Esophagus squamous epithelium (tissue), 5 donors: ENCODE results near the gene APLF. TPM values are rescaled to one million over a fixed set of nuclear protein-coding genes. Genes with fewer than 3 reads are reported as not detected.
"Not testable (repeated sequence)": the region's sequence is repeated elsewhere in the genome, so short reads cannot be mapped to it uniquely, and the experiment has no call there.

Experiments used
- DNase-seq: peaks from one replicate; lab custom pipeline; 2025; lab: John Stamatoyannopoulos, UW
- H3K27ac ChIP-seq, 4 donors: fragments of 200-600 bp; sonication (generic); one replicate each; pipeline ENCODE4 v1.5.1; 2016 to 2019; ENCODE audit warnings: mild to moderate bottlenecking in 1 of 4
- H3K27me3 ChIP-seq, 4 donors: fragments of 200-600 bp; sonication (generic); 1 replicate in 3 of 4; 2 replicates in 1 of 4; pipeline versions ENCODE4 v1.5.1 to v1.6.0; 2017 to 2021; ENCODE audit warnings: antibody characterized with exemption in 1 of 4
- H3K36me3 ChIP-seq, 3 donors: fragments of 200-600 bp; sonication (generic); one replicate each; pipeline ENCODE4 v1.5.1; 2016 to 2019
- H3K4me1 ChIP-seq, 3 donors: fragments of 200-600 bp; sonication (generic); one replicate each; pipeline ENCODE4 v1.5.1; 2017 to 2019
- H3K4me3 ChIP-seq, 4 donors: fragments of 200-600 bp; sonication (generic); 1 replicate in 3 of 4; 2 replicates in 1 of 4; pipeline ENCODE4 v1.5.1; 2016 to 2019; ENCODE audit warnings: mild to moderate bottlenecking in 2 of 4, moderate library complexity in 1 of 4
- H3K9me3 ChIP-seq, 3 donors: fragments of 200-600 bp; sonication (generic); one replicate each; pipeline ENCODE4 v1.5.1; 2016 to 2019
- POLR2A ChIP-seq, 4 donors: fragments of 450-650 bp; IDR thresholded peaks; one replicate each; pipeline ENCODE4 v1.6.1; 2017; ENCODE audit warnings: antibody characterized with exemption in 4 of 4, mild to moderate bottlenecking in 4 of 4, moderate library complexity in 3 of 4
- WGBS, 2 donors: methylation state at CpG; one replicate each; pipeline ENCODE4 v1.1.5; 2018; 5-methylcytosine and 5-hydroxymethylcytosine counted together
- intact Hi-C: fragments of 100-400 bp; cut with DNase I; formaldehyde crosslinking; loops from one replicate; pipeline ENCODE4 v1.15.0; 2022
- total RNA-seq, 4 donors: library from RNA; depleted of rRNA; stranded (reverse); fragments of >200 nt; gene quantifications; one replicate each; pipeline ENCODE4 v1.1.0, GENCODE V29; 2016
- TF ChIP-seq, protein P1 (sequence below), 6 experiments: fragments of 450-650 bp in 4 of 6; fragments of 200-600 bp in 2 of 6; sonication (generic) in 2 of 6; IDR thresholded peaks; one replicate each; pipeline ENCODE4 v1.5.1; 2016 to 2019; ENCODE audit warnings: antibody characterized with exemption in 6 of 6, mild to moderate bottlenecking in 4 of 6, moderate library complexity in 4 of 6
- donor health status: DM: yes; HTN: yes; CAD: no.

Gene APLF
- total RNA-seq, 4 donors from 2014 or later: 3.2 to 9.5 (median 4.7) TPM

DNA sequence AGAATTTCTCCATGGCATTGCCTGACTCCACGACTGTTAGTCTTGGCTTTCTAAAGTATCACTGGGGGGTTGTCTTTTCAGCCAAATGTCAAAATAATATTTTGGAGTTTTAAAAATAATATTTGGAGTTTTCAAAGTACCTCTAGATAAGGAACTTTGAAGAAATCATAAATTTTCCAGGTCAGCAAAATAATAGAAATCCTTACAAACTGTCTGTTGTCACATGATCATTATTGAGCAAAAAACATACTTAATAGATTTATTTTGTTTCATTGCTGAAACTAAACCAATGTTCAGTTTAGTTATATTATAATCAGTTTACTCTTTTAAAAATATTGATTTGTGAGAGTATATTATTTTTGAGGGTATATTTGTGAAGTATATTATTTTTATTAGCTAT lies 85.7 kb downstream of the APLF start:
- Histone ChIP-seq H3K4me1 (peaks cover 0 to 4% (median 0%) of the 10 kb centered on the region in 3 donors), H3K9me3 (no peaks in the 10 kb centered on the region), H3K27me3 (no peaks in the 10 kb centered on the region), H3K27ac (no peak overlapping the region), H3K4me3 (no peak overlapping the region), H3K36me3 (no peaks in the 10 kb centered on the region)
- TF ChIP-seq, protein P1, sequence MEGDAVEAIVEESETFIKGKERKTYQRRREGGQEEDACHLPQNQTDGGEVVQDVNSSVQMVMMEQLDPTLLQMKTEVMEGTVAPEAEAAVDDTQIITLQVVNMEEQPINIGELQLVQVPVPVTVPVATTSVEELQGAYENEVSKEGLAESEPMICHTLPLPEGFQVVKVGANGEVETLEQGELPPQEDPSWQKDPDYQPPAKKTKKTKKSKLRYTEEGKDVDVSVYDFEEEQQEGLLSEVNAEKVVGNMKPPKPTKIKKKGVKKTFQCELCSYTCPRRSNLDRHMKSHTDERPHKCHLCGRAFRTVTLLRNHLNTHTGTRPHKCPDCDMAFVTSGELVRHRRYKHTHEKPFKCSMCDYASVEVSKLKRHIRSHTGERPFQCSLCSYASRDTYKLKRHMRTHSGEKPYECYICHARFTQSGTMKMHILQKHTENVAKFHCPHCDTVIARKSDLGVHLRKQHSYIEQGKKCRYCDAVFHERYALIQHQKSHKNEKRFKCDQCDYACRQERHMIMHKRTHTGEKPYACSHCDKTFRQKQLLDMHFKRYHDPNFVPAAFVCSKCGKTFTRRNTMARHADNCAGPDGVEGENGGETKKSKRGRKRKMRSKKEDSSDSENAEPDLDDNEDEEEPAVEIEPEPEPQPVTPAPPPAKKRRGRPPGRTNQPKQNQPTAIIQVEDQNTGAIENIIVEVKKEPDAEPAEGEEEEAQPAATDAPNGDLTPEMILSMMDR (IDR thresholded peaks at IDR 0.05): no peak
- TF ChIP-seq POLR2A (IDR thresholded peaks at IDR 0.05): no peak
- intact Hi-C loops: no loop called here
- WGBS, 2 donors: 93 to 95% methylated on average over 1 of the region's 1 CpG
- DNase-seq: no peak

DNA sequence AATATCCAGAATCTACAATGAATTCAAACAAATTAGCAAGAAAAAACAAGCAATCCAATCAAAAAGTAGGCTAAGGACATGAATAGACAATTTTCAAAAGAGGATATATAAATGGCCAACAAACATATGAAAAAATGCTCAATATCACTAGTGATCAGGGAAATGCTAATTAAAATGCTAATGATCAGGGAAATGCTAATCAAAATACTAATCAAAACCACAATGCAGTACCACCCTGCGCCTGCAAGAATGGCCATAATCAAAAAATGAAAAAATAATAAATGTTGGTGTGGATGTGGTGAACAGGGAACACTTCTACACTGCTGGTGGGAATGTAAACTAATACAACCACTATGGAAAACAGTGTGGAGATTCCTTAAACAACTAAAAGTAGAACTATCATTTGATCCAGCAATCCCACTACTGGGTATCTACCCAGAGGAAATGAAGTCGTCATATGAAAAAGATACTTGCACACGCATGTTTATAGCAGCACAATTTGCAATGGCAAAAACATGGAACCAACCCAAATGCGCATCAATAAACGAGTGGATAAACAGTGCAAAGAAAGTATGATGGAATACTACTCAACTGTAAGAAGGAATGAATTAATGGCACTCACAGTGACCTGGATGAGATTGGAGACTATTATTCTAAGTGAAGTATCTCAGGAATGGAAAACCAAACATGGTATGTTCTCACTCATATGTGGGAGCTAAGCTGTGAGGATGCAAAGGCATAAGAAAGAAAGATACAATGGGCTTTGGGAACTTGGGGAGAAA lies 88.2 kb downstream of the APLF start:
- H3K27ac ChIP-seq, H3K9me3 ChIP-seq, H3K4me3 ChIP-seq, DNase-seq, intact Hi-C loops, H3K27me3 ChIP-seq, H3K4me1 ChIP-seq, H3K36me3 ChIP-seq: not testable (repeated sequence)
- 90 to 91% methylated on average over 5 of the region's 5 CpGs for WGBS, 2 donors

DNA sequence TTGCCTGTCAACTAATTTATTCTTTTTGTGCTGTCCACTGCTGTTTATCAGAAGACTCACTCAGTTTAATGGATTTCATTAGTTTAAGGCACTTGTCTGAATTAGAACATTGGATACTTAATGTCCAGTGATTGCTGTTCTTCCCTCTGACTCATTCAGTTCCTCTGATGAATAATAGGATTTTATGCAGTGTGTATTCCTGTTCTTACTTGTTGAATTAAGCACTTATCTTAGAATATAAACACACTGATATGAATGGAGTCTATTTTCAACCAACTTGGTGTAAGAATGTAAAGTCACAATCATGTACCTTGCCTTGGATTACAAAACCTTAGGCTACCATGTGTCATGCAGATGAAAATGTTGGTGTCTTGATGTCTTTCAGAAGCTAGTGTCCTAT lies 89.0 kb downstream of the APLF start:
- Histone ChIP-seq H3K9me3 (no peaks in the 10 kb centered on the region), H3K4me3 (no peak overlapping the region), H3K36me3 (no peaks in the 10 kb centered on the region), H3K4me1 (peaks cover 0 to 4% (median 0%) of the 10 kb centered on the region in 3 donors), H3K27ac (no peak overlapping the region), H3K27me3 (no peaks in the 10 kb centered on the region)
- intact Hi-C loops: no loop called here
- TF ChIP-seq, protein P1 (IDR thresholded peaks at IDR 0.05): no peak
- no peak for TF ChIP-seq POLR2A (IDR thresholded peaks at IDR 0.05)
- DNase-seq: no peak

DNA sequence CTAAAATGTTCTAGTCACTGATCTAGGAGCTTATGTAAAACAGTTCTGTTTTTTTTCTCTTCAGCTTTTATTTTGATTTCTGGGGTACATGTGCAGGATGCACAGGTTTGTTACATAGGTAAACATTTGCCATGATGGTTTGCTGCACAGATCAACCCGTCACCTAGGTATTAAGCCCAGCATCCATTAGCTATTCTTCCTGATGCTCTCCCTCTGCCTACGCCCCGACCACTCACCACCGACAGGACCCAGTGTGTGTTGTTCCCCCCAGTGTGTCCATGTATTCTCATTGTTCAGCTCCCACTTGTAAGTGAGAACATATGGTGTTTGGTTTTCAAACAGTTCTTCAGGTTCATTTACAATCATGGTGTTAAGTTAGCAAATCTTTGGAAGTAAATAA lies 91.2 kb downstream of the APLF start:
- Histone ChIP-seq H3K4me1 (peaks cover 0 to 4% (median 0%) of the 10 kb centered on the region in 3 donors), H3K9me3 (no peaks in the 10 kb centered on the region), H3K36me3 (no peaks in the 10 kb centered on the region), H3K27ac (no peak overlapping the region), H3K27me3 (no peaks in the 10 kb centered on the region), H3K4me3 (no peak overlapping the region)
- DNase-seq: no peak
- no peak for TF ChIP-seq POLR2A (IDR thresholded peaks at IDR 0.05)
- TF ChIP-seq, protein P1 (IDR thresholded peaks at IDR 0.05): no peak
- WGBS, 2 donors: 94 to 98% methylated on average over 4 of the region's 4 CpGs
- intact Hi-C loops: no loop called here

DNA sequence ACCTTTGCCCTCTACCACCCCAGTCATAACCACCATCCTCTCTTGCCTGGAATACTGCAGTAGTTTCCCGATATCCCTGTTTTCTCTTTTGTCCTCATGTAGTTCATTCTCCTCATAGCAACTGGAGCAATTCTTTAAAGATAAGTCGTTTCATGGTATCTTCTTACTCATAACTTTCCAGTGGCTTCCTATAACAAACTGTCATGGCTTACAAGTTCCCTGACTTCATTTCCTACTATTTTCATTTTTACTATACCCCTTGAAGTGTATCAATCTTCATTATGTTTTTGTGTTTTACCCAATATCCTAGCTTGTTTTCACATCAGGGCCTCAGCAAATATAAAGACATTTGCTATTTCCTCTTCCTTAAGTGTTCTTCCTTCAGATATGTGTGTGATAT lies 92.3 kb downstream of the APLF start:
- no peaks in the 10 kb centered on the region for H3K27me3 ChIP-seq
- WGBS, 2 donors: 88 to 90% methylated on average over 2 of the region's 2 CpGs
- intact Hi-C loops: no loop called here
- H3K4me3 ChIP-seq: no peak overlapping the region
- H3K36me3 ChIP-seq: no peaks in the 10 kb centered on the region
- DNase-seq: no peak
- H3K4me1 ChIP-seq: peaks cover 0 to 4% (median 0%) of the 10 kb centered on the region in 3 donors
- TF ChIP-seq, protein P1 (IDR thresholded peaks at IDR 0.05): no peak
- no peak for TF ChIP-seq POLR2A (IDR thresholded peaks at IDR 0.05)
- no peak overlapping the region for H3K27ac ChIP-seq
- H3K9me3 ChIP-seq: no peaks in the 10 kb centered on the region
